Activated CD4-positive, alpha-beta memory T cell treated with anti-CD3 and anti-CD28 coated beads for 36 hours (primary cell): ENCODE measurements around the gene MMP7. TPM values are rescaled to one million over a fixed set of nuclear protein-coding genes. Genes with fewer than 3 reads are reported as not detected.

ENCODE experiments used
- CTCF ChIA-PET: fragments of 350-600 bp; sonication (Branson Sonifier 250); formaldehyde crosslinking; loops from one replicate; lab custom pipeline; 2021; ENCODE audit warnings: antibody characterized with exemption, inconsistent platforms; lab: Charles Lee
- POLR2A ChIA-PET: fragments of 350-600 bp; sonication (Branson Sonifier 250); formaldehyde crosslinking; loops from one replicate; lab custom pipeline; 2021; ENCODE audit warnings: antibody characterized with exemption; lab: Charles Lee
- DNase-seq: peaks from one replicate; pipeline ENCODE4 v3.0.0-alpha.2; 2020
- H3K27ac Mint-ChIP-seq: one replicate; pipeline ENCODE4 v1.8.0; 2021; ENCODE audit warnings: mixed read lengths
- H3K27me3 Mint-ChIP-seq: one replicate; pipeline ENCODE4 v1.8.0; 2021; ENCODE audit warnings: mixed read lengths
- H3K36me3 Mint-ChIP-seq: one replicate; pipeline ENCODE4 v1.8.0; 2021; ENCODE audit warnings: mixed read lengths
- H3K4me1 Mint-ChIP-seq: one replicate; pipeline ENCODE4 v1.8.0; 2021; ENCODE audit warnings: low read depth, mixed read lengths
- H3K4me3 Mint-ChIP-seq: one replicate; pipeline ENCODE4 v1.8.0; 2021; ENCODE audit warnings: mild to moderate bottlenecking, mixed read lengths
- H3K9me3 Mint-ChIP-seq: one replicate; pipeline ENCODE4 v1.8.0; 2021; ENCODE audit warnings: mixed read lengths
- intact Hi-C: fragments of 100-400 bp; cut with micrococcal nuclease; formaldehyde crosslinking; loops from one replicate; pipeline ENCODE4 v1.15.1; 2023
- total RNA-seq, 2 experiments: library from RNA; stranded (reverse); gene quantifications; one replicate each; pipeline ENCODE4 v1.2.3, GENCODE V29; 2021

The MMP7 gene, protein sequence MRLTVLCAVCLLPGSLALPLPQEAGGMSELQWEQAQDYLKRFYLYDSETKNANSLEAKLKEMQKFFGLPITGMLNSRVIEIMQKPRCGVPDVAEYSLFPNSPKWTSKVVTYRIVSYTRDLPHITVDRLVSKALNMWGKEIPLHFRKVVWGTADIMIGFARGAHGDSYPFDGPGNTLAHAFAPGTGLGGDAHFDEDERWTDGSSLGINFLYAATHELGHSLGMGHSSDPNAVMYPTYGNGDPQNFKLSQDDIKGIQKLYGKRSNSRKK
- not detected for total RNA-seq

- Mint-ChIP-seq H3K36me3 (no peaks in the 10 kb centered on the region), H3K9me3 (no peaks in the 10 kb centered on the region), H3K27me3 (peaks cover 9% of the 10 kb centered on the region), H3K4me3 (no peak within 1 kb of the TSS), H3K4me1 (no peaks in the 10 kb centered on the region), H3K27ac (no peak within 1 kb of the TSS)
- intact Hi-C loops = no loop called here
- ChIA-PET POLR2A (no interaction called here), CTCF (no interaction called here)
- DNase-seq = no peak
These were observed at the start of gene MMP7 for GRCh38 chr11:102530558-102530957. MMP7 (minus strand) TSS chr11:102530747; CDS start chr11:102530700, 47 bp downstream.

DNA sequence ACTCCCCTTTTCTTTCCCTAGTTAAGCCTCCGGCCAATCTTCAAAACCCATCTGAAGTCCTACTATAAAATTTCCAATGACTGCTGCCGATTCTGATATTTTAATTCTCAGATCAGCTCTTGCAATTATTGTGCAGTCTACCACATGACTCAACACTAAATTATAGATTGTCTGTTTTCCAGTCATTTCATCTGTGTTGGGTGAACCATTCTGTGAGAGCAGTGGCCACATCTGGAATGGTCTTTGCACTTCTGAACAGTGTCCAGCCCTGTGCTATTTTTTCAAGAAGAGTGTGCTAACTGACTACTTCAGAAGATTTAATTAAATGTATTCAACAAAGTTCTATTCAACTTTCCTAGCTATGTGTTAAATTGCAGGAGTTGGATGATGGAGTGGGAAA is 47.2 kb upstream of the MMP7 start:
- Mint-ChIP-seq H3K9me3 (no peaks in the 10 kb centered on the region), H3K4me3 (no peak overlapping the region), H3K36me3 (no peaks in the 10 kb centered on the region), H3K27me3 (no peaks in the 10 kb centered on the region), H3K27ac (no peak overlapping the region), H3K4me1 (peaks cover 35% of the 10 kb centered on the region)
- CTCF ChIA-PET = interaction anchor here (1.1 kb wide), 1 partner anchor 10 kb away, joined by 3 read pairs; no protein-coding TSS in a partner anchor
- POLR2A ChIA-PET = interaction anchor here (0.6 to 1.6 kb wide), 3 partner anchors 11 to 236 kb away, joined by 3 to 4 read pairs (median 4); no protein-coding TSS in a partner anchor
- intact Hi-C loops = no loop called here
- DNase-seq = no peak

DNA sequence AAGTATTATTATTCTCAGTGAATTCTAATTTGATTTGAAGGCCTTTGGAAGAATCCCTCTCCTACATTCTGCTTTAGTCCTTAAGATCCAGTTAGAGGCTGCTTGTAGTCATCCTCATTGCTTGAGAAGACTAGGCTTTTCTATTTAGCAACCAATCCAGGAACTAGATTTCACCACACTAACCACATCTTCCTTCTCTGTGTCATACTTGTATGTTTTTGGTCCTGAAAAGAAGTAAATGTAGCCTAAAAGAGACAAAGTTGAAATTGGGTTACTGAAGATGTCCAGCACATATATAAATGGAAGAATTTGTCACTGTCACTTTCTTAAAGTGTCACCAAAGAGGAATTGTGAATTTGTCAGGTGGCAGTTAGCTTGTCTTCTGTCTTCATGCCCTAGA is 46.6 kb upstream of the MMP7 start:
- POLR2A ChIA-PET = interaction anchor here (1.1 to 1.6 kb wide), 2 partner anchors 12 to 35 kb away, joined by 3 to 4 read pairs; no protein-coding TSS in a partner anchor
- Mint-ChIP-seq H3K4me3 (no peak overlapping the region), H3K27me3 (no peaks in the 10 kb centered on the region), H3K36me3 (no peaks in the 10 kb centered on the region), H3K4me1 (peaks cover 35% of the 10 kb centered on the region), H3K9me3 (no peaks in the 10 kb centered on the region), H3K27ac (no peak overlapping the region)
- CTCF ChIA-PET = interaction anchor here (1.1 kb wide), 1 partner anchor 10 kb away, joined by 3 read pairs; no protein-coding TSS in a partner anchor
- no peak for DNase-seq
- intact Hi-C loops = no loop called here

- POLR2A ChIA-PET = interaction anchor here (1.1 kb wide), 1 partner anchor 36 kb away, joined by 3 read pairs; no protein-coding TSS in a partner anchor
- H3K9me3 Mint-ChIP-seq = no peaks in the 10 kb centered on the region
- H3K27me3 Mint-ChIP-seq = no peaks in the 10 kb centered on the region
- H3K4me3 Mint-ChIP-seq = no peak overlapping the region
- CTCF ChIA-PET = no interaction called here
- intact Hi-C loops = no loop called here
- H3K27ac Mint-ChIP-seq = peak overlapping the region; percentile 1
- no peak for DNase-seq
- H3K36me3 Mint-ChIP-seq = no peaks in the 10 kb centered on the region
- H3K4me1 Mint-ChIP-seq = peaks cover 35% of the 10 kb centered on the region
These were observed 45.8 kb upstream of the MMP7 start for GRCh38 chr11:102576350-102576749.

GRCh38 chr11:102575012-102575411 is 44.5 kb upstream of the MMP7 start:
- H3K4me1 Mint-ChIP-seq = peaks cover 24% of the 10 kb centered on the region
- H3K36me3 Mint-ChIP-seq = no peaks in the 10 kb centered on the region
- DNase-seq = no peak
- ChIA-PET CTCF (no interaction called here), POLR2A (no interaction called here)
- no peaks in the 10 kb centered on the region for H3K9me3 Mint-ChIP-seq
- H3K27ac Mint-ChIP-seq = no peak overlapping the region
- no peak overlapping the region for H3K4me3 Mint-ChIP-seq
- intact Hi-C loops = no loop called here
- H3K27me3 Mint-ChIP-seq = peaks cover 2% of the 10 kb centered on the region

DNA sequence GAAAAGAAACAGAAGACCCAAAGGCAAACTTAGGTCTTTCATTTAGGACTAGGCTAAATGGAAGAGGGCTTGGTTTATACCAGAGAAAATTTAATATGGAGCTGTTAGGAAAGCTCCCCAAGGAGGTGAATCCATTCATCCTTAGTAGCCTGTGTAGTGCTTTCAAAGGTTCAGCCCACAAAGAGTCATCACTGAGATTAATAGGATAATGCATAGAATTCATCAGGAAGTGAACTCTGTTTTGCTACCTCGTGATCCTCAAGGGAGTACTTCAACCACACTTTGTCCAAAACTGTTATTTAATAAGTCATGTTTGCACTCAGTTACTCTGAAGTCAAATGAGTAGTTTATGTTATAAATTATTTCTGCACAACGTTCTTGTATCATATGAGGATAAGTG is 43.3 kb upstream of the MMP7 start:
- Mint-ChIP-seq H3K4me1 (peaks cover 22% of the 10 kb centered on the region), H3K4me3 (no peak overlapping the region), H3K9me3 (peaks cover 6% of the 10 kb centered on the region), H3K27ac (no peak overlapping the region), H3K36me3 (peaks cover 5% of the 10 kb centered on the region), H3K27me3 (peaks cover 7% of the 10 kb centered on the region)
- ChIA-PET CTCF (no interaction called here), POLR2A (no interaction called here)
- DNase-seq = no peak
- intact Hi-C loops = no loop called here

DNA sequence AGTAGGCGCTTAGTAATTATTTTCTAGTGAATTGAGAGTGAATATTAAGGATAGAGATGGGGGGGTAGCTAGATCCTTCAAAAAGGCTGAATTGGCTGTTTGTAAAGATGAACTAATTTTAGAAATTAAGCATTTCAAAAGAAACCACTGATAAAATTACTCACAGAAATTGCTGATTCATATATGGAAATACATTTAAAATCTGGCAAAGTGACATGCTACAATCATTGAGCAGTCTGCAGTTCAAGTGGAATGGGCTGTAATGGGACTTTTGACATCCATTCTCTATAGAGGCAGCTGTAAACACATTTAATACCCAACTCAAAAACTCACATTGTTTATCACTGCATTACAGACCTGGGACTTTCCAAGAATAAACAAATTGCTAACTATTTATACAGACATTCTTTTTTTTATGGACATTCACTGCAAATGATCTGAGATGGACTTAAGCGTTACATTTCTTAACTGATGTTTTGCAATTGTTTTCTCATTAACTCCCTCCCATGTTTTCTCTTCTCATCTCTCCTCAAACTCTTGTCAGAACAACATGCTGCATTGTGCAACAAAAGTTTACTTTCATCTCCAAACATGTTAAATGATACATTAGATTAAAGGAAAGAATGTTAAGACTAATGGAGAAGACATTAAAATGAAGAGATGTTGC is 42.1 kb upstream of the MMP7 start:
- peaks cover 12% of the 10 kb centered on the region for H3K36me3 Mint-ChIP-seq
- no peak for DNase-seq
- peaks cover 7% of the 10 kb centered on the region for H3K27me3 Mint-ChIP-seq
- CTCF ChIA-PET = no interaction called here
- no peak overlapping the region for H3K27ac Mint-ChIP-seq
- intact Hi-C loops = no loop called here
- POLR2A ChIA-PET = no interaction called here
- H3K4me3 Mint-ChIP-seq = no peak overlapping the region
- peaks cover 16% of the 10 kb centered on the region for H3K9me3 Mint-ChIP-seq
- H3K4me1 Mint-ChIP-seq = peaks cover 20% of the 10 kb centered on the region

GRCh38 chr11:102568851-102569250 is 38.3 kb upstream of the MMP7 start:
- Mint-ChIP-seq H3K4me1 (peaks cover 3% of the 10 kb centered on the region), H3K4me3 (no peak overlapping the region), H3K27me3 (peaks cover 9% of the 10 kb centered on the region), H3K9me3 (peaks cover 27% of the 10 kb centered on the region), H3K36me3 (peaks cover 22% of the 10 kb centered on the region), H3K27ac (no peak overlapping the region)
- ChIA-PET POLR2A (interaction anchor here (0.5 kb wide), 1 partner anchor 1430 kb away, joined by 3 read pairs; no protein-coding TSS in a partner anchor), CTCF (no interaction called here)
- no peak for DNase-seq
- intact Hi-C loops = no loop called here

DNA sequence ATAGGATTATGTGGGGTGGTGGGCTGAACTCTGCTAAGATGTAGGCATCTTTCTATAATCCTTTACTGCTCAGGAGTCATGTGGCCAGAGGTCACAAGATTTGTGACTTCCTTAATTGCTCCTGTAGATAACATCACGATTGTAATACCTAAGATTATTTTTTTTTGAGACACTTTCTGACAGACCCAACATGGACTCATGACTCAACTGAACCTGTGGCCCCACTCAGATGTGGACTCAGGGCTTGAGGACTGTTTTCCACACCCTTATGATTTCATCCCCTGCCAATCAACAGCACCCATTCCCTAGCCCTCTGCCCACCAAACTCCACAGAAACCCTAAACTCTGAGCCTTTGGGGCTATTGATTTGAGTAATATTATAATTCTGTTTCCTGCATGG is 35.6 kb upstream of the MMP7 start:
- POLR2A ChIA-PET = no interaction called here
- no peak for DNase-seq
- Mint-ChIP-seq H3K27ac (no peak overlapping the region), H3K4me3 (no peak overlapping the region), H3K9me3 (peaks cover 27% of the 10 kb centered on the region), H3K4me1 (peaks cover 23% of the 10 kb centered on the region), H3K36me3 (peaks cover 22% of the 10 kb centered on the region), H3K27me3 (peaks cover 9% of the 10 kb centered on the region)
- CTCF ChIA-PET = no interaction called here
- intact Hi-C loops = no loop called here

DNA sequence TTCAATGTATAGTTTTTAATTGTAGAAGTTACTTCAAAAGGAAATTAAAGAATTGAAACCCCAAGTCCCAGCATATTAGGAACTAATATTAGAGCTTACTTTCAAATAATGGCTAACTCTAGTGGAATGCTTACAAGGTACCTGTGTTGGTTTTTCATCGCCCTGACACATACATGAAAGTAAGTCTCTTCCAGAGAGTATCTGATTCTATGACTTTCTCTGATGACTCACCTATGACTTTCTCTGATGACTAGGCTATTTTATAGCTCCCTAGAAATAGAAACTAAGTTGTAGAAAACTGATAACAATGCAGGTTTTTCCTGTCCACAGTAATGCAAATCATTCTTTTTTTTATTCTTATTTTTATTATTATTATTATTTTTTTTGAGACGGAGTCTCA is 33.6 kb upstream of the MMP7 start:
- H3K27ac Mint-ChIP-seq = no peak overlapping the region
- no peak overlapping the region for H3K4me3 Mint-ChIP-seq
- ChIA-PET POLR2A (no interaction called here), CTCF (interaction anchor here (0.7 to 1.3 kb wide), 5 partner anchors 34 to 222 kb away, joined by 3 to 7 read pairs (median 3); no protein-coding TSS in a partner anchor)
- H3K9me3 Mint-ChIP-seq = peaks cover 23% of the 10 kb centered on the region
- peaks cover 38% of the 10 kb centered on the region for H3K4me1 Mint-ChIP-seq
- peaks cover 3% of the 10 kb centered on the region for H3K27me3 Mint-ChIP-seq
- DNase-seq = no peak
- peaks cover 18% of the 10 kb centered on the region for H3K36me3 Mint-ChIP-seq
- intact Hi-C loops = loop anchor here (1.0 to 5.0 kb wide), 5 partner anchors 16 to 287 kb away; no protein-coding TSS in a partner anchor

- Mint-ChIP-seq H3K27me3 (no peaks in the 10 kb centered on the region), H3K4me1 (peaks cover 39% of the 10 kb centered on the region), H3K9me3 (peaks cover 5% of the 10 kb centered on the region), H3K36me3 (peaks cover 4% of the 10 kb centered on the region), H3K27ac (no peak overlapping the region), H3K4me3 (no peak overlapping the region)
- no peak for DNase-seq
- POLR2A ChIA-PET = no interaction called here
- CTCF ChIA-PET = no interaction called here
- intact Hi-C loops = loop anchor here (5.0 kb wide), 2 partner anchors 144 to 284 kb away; no protein-coding TSS in a partner anchor
These were observed 31.1 kb upstream of the MMP7 start for GRCh38 chr11:102561636-102562035.

- CTCF ChIA-PET = no interaction called here
- Mint-ChIP-seq H3K27ac (peak overlapping the region; percentile 38), H3K36me3 (no peaks in the 10 kb centered on the region), H3K4me1 (peaks cover 39% of the 10 kb centered on the region), H3K4me3 (no peak overlapping the region), H3K27me3 (no peaks in the 10 kb centered on the region), H3K9me3 (no peaks in the 10 kb centered on the region)
- DNase-seq = no peak
- intact Hi-C loops = loop anchor here (5.0 kb wide), 2 partner anchors 143 to 283 kb away; no protein-coding TSS in a partner anchor
- POLR2A ChIA-PET = no interaction called here
These were observed 30.0 kb upstream of the MMP7 start for GRCh38 chr11:102560555-102561011.
